Upper lobe of left lung (tissue), 6 donors: ENCODE data around the gene TAF4. TPM values are rescaled to one million over a fixed set of nuclear protein-coding genes. Genes with fewer than 3 reads are reported as not detected.
A peak's percentile ranks its signal among the peaks of the same experiment; 100 is the strongest.
"Not testable (repeated sequence)": the region's sequence is repeated elsewhere in the genome, so short reads cannot be mapped to it uniquely, and the experiment has no call there.

Source experiments
- ATAC-seq, 2 donors: fragments of 200-7000 bp; cut with Tn5 transposase; one replicate each; pipeline ENCODE4 v1.9.1; 2022; ENCODE audit warnings: mild to moderate bottlenecking in 2 of 2, moderate library complexity in 2 of 2; ENCODE audit not compliant: low FRiP score in 2 of 2
- DNase-seq, 2 donors: peaks; one replicate each; pipeline ENCODE4 v3.0.0-alpha.2; 2019 to 2020
- H3K27ac ChIP-seq, 4 donors: fragments of 200-600 bp; sonication (generic); one replicate each; pipeline ENCODE4 v1.5.1; 2016 to 2019
- H3K27me3 ChIP-seq, 4 donors: fragments of 200-600 bp; sonication (generic); one replicate each; pipeline ENCODE4 v1.5.1; 2017 to 2019
- H3K36me3 ChIP-seq, 4 donors: fragments of 200-600 bp; sonication (generic); one replicate each; pipeline ENCODE4 v1.5.1; 2016 to 2019
- H3K4me1 ChIP-seq, 4 donors: fragments of 200-600 bp; sonication (generic); one replicate each; pipeline ENCODE4 v1.5.1; 2018 to 2019
- H3K4me3 ChIP-seq, 4 donors: fragments of 200-600 bp; sonication (generic); one replicate each; pipeline ENCODE4 v1.5.1; 2017 to 2019; ENCODE audit warnings: mild to moderate bottlenecking in 2 of 4, moderate library complexity in 1 of 4
- H3K9me3 ChIP-seq, 4 donors: fragments of 200-600 bp; sonication (generic); one replicate each; pipeline ENCODE4 v1.5.1; 2018 to 2019
- EP300 ChIP-seq, 4 donors: sonication (generic); formaldehyde crosslinking; IDR thresholded peaks; one replicate each; pipeline ENCODE4 v1.5.1; 2017; ENCODE audit warnings: antibody characterized with exemption in 4 of 4, control low read depth in 2 of 4
- POLR2A ChIP-seq, 4 donors: fragments of 450-650 bp; IDR thresholded peaks; one replicate each; pipeline ENCODE4 v1.5.1; 2016 to 2017; ENCODE audit warnings: antibody characterized with exemption in 4 of 4, mild to moderate bottlenecking in 2 of 4
- POLR2AphosphoS5 ChIP-seq, 2 donors: sonication (generic); formaldehyde crosslinking; IDR thresholded peaks; one replicate each; pipeline ENCODE4 v1.5.1; 2017; ENCODE audit warnings: antibody characterized with exemption in 2 of 2
- WGBS, 2 donors: methylation state at CpG; one replicate each; pipeline ENCODE4 v1.1.5; 2017 to 2018; 5-methylcytosine and 5-hydroxymethylcytosine counted together
- total RNA-seq, 6 donors: library from RNA; depleted of rRNA in 4 of 6; stranded (reverse); fragments of >200 nt in 4 of 6; gene quantifications; one replicate each; pipeline versions ENCODE4 v1.1.0 to v1.2.1, GENCODE V29; 2016 to 2021
- TF ChIP-seq, protein P1 (sequence below), 6 experiments: fragments of 450-650 bp in 4 of 6; fragments of 200-600 bp in 2 of 6; sonication (generic) in 2 of 6; IDR thresholded peaks; one replicate each; pipeline ENCODE4 v1.5.1; 2016 to 2019; ENCODE audit warnings: antibody characterized with exemption in 6 of 6
- donor health status: DM: no; HTN: no; CAD: no; lungs with moderate emphysema.
- donor health status: DM: no; HTN: yes; CAD: no; lungs with severe emphysema.

The TAF4 gene
- total RNA-seq, 6 donors from 2014 or later = 13.0 to 44.0 (median 20.7) TPM

DNA sequence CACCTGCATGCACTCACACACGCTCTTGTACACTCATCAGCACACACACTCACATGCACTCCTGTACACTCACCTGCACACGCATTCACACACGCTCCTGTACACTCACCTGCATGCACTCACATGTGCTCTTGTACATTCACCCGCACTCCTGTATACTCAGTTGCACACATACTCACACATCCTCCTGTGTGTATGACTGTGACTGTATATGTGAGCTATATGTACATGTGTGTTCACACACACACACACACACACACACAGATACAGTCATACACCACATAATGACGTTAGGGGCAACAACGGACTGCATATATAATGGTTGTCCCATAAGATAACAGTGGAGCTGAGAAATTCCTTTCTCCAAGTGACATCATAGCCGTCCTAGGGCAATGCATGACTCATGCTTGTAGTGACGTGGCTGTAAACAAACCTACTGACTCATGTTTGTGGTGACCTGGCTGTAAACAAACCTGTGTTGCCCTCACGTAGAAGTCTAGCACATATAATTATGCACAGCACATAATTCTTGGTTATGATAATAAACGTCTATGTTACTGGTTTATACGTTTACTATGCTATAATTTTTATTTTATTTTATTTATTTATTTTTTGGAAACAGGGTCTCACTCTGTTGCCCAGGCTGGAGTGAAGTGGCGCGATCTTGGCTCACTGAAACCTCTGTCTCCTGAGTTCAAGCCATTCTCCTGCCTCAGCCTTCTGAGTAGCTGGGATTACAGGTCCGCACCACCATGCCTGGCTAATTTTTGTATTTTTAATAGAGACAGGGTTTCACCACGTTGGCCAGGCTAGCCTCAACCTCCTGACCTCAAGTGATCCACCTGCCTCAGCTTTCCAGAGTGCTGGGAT, 22.8 kb upstream of the TAF4 start:
- 64 to 67% methylated on average over 15 of the region's 15 CpGs for WGBS, 2 donors
- Histone ChIP-seq H3K27ac (no peak overlapping the region), H3K4me3 (no peak overlapping the region), H3K27me3 (no peaks in the 10 kb centered on the region), H3K4me1 (no peaks in the 10 kb centered on the region), H3K36me3 (no peaks in the 10 kb centered on the region), H3K9me3 (no peaks in the 10 kb centered on the region)
- DNase-seq (no peak), ATAC-seq (peak in 1 of 2 donors; percentile 10)
- no peak for TF ChIP-seq POLR2A (IDR thresholded peaks at IDR 0.05)
- no peak for TF ChIP-seq EP300 (IDR thresholded peaks at IDR 0.05)
- TF ChIP-seq POLR2AphosphoS5 (IDR thresholded peaks at IDR 0.05) = no peak

DNA sequence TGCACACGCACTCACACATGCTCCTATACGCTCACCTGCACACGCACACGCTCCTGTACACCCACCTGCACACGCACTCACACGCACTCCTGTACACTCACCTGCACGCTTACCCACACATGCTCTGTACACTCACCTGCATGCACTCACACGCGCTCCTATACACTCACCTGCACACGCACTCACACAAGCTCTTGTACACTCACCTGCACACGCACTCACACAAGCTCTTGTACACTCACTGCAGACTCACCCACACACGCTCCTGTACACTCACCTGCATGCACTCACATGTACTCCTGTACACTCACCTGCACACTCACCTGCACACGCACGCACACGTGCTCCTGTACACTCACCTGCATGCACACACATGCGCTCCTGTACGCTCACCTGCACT, 22.0 kb upstream of the TAF4 start:
- no peak for TF ChIP-seq EP300 (IDR thresholded peaks at IDR 0.05)
- TF ChIP-seq POLR2A (IDR thresholded peaks at IDR 0.05) = no peak
- TF ChIP-seq POLR2AphosphoS5 (IDR thresholded peaks at IDR 0.05) = no peak
- TF ChIP-seq, protein P1, sequence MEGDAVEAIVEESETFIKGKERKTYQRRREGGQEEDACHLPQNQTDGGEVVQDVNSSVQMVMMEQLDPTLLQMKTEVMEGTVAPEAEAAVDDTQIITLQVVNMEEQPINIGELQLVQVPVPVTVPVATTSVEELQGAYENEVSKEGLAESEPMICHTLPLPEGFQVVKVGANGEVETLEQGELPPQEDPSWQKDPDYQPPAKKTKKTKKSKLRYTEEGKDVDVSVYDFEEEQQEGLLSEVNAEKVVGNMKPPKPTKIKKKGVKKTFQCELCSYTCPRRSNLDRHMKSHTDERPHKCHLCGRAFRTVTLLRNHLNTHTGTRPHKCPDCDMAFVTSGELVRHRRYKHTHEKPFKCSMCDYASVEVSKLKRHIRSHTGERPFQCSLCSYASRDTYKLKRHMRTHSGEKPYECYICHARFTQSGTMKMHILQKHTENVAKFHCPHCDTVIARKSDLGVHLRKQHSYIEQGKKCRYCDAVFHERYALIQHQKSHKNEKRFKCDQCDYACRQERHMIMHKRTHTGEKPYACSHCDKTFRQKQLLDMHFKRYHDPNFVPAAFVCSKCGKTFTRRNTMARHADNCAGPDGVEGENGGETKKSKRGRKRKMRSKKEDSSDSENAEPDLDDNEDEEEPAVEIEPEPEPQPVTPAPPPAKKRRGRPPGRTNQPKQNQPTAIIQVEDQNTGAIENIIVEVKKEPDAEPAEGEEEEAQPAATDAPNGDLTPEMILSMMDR (IDR thresholded peaks at IDR 0.05) = no peak
- Histone ChIP-seq H3K27ac (no peak overlapping the region), H3K36me3 (no peaks in the 10 kb centered on the region), H3K9me3 (no peaks in the 10 kb centered on the region), H3K4me3 (no peak overlapping the region), H3K4me1 (no peaks in the 10 kb centered on the region), H3K27me3 (no peaks in the 10 kb centered on the region)
- DNase-seq (no peak), ATAC-seq (no peak)
- 92 to 93% methylated on average over 17 of the region's 17 CpGs for WGBS, 2 donors

DNA sequence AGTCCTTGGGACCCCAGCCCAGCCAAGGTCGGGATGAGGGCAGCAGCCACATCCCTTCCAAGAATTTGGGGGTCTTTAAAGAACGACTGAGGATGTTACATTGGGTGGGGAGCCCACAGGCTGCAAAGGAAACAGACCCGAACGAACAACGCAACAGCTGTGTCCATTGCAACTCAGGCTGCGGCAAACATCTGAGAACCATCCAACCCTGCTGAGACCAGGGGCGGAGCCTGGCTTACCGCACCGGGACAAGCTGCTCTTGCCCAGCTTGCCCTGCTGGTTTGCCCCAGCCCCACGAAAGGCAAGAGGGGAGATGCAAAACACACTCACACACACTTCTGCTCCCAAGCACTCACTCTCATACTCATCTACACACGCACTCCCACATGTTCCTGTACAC, 21.5 kb upstream of the TAF4 start:
- TF ChIP-seq, protein P1 (IDR thresholded peaks at IDR 0.05) = no peak
- TF ChIP-seq POLR2AphosphoS5 (IDR thresholded peaks at IDR 0.05) (no peak), EP300 (IDR thresholded peaks at IDR 0.05) (no peak), POLR2A (IDR thresholded peaks at IDR 0.05) (no peak)
- H3K4me1 ChIP-seq = no peaks in the 10 kb centered on the region
- H3K9me3 ChIP-seq = no peaks in the 10 kb centered on the region
- no peak for DNase-seq
- 36 to 50% methylated on average over 6 to 11 of the region's 11 CpGs for WGBS, 2 donors
- no peak for ATAC-seq
- no peak overlapping the region for H3K27ac ChIP-seq
- H3K27me3 ChIP-seq = no peaks in the 10 kb centered on the region
- H3K36me3 ChIP-seq = no peaks in the 10 kb centered on the region
- H3K4me3 ChIP-seq = no peak overlapping the region

DNA sequence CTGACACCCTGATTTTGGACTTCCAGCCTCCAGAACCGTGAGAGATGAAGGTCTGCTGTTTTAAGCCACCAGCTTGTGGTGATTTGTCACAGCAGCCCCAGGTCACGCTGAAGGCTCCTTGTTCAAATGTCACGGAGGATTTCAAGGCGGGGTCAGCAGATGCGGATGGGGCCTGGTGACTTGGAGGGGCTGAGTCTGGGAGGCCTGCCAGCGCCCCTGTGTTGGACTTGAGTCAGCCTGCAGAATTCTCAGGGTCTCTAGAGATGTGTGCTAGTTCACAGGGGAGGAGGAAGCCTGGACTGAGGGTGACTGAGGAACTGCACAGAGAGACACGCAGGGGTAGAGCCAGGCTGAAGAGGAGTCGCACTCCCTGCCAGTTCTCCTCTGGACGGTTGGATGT, 19.5 kb upstream of the TAF4 start:
- no peak for ATAC-seq
- Histone ChIP-seq H3K27me3 (no peaks in the 10 kb centered on the region), H3K36me3 (no peaks in the 10 kb centered on the region), H3K4me3 (no peak overlapping the region), H3K4me1 (no peaks in the 10 kb centered on the region), H3K9me3 (no peaks in the 10 kb centered on the region), H3K27ac (no peak overlapping the region)
- DNase-seq = no peak
- 78 to 81% methylated on average over 8 to 9 of the region's 9 CpGs for WGBS, 2 donors
- TF ChIP-seq POLR2AphosphoS5 (IDR thresholded peaks at IDR 0.05) = no peak

DNA sequence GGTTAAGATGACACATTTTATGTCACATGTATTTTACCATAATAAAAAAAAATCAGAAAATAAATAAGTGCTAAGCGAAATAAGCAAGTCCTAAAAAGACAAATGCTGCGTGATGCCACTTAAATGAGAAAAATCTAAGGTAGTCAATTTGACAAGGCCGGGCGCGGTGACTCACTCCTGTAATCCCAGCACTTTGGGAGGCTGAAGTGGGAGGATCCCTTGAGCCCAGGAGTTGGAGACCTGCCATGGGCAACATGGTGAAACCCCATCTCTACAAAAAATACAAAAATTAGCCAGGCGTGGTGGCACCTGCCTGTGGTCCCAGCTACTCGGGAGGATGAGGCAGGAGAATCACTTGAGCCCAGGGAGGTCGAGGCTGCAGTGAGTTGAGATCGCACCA, 18.5 kb upstream of the TAF4 start:
- H3K4me3 ChIP-seq, H3K27ac ChIP-seq, H3K27me3 ChIP-seq, H3K4me1 ChIP-seq, H3K9me3 ChIP-seq, H3K36me3 ChIP-seq, DNase-seq, ATAC-seq: not testable (repeated sequence)
- WGBS, 2 donors = 91 to 92% methylated on average over 9 of the region's 9 CpGs

DNA sequence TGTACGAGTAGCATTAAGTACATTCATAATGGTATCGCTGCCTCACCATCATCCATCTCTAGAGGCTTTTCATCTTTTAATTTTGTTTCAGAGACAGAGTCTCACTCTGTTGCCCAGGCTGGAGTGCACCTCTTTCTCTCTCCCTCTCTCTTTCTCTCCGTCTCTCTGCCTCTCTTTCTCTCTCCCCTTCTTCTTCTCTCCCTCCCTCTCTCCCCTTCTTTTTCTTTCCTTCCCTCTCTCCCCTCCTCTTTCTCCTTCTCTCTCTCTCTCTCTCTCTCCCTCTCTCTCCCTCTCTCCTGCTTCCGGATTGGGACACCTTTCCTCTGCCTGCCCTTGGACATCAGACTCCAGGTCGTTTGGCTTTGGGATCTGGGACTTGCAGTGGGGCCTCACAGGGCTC, 17.6 kb upstream of the TAF4 start:
- Histone ChIP-seq H3K27me3 (no peaks in the 10 kb centered on the region), H3K4me1 (no peaks in the 10 kb centered on the region), H3K36me3 (no peaks in the 10 kb centered on the region), H3K27ac (no peak overlapping the region), H3K9me3 (peaks cover 0 to 5% (median 0%) of the 10 kb centered on the region in 4 donors), H3K4me3 (no peak overlapping the region)
- WGBS, 2 donors = 60 to 73% methylated on average over 5 of the region's 5 CpGs
- ATAC-seq (no peak), DNase-seq (no peak)
- TF ChIP-seq POLR2AphosphoS5 (IDR thresholded peaks at IDR 0.05) = no peak
- TF ChIP-seq, protein P1 (IDR thresholded peaks at IDR 0.05) = no peak
- TF ChIP-seq EP300 (IDR thresholded peaks at IDR 0.05) = no peak
- no peak for TF ChIP-seq POLR2A (IDR thresholded peaks at IDR 0.05)
